GM19193 (cell line): ENCODE measurements around the gene FLRT2.

Experiments
- POLR2A ChIP-seq: IDR thresholded peaks from 4 replicates; pipeline ENCODE4 v1.6.1; 2011; ENCODE audit not compliant: insufficient read depth, insufficient read length; ENCODE audit errors: extremely low read depth

FLRT2 gene

GRCh38 chr14:85574853-85575616, 45.1 kb downstream of the FLRT2 start:
- no peak for TF ChIP-seq POLR2A

DNA sequence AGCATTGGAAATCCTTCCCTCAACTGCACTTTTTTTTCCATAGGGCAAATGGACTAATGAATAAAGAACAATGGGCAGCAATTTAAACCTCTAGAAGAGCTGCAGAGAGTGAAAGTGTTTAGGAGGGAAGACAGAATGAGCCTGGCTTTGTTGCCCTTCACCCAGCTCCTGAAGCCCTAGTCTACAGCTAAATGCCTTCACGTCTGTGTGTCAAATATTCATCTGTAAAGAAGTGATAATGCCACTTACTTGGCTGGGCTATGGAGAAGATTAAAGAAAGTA, 45.6 kb downstream of the FLRT2 start:
- no peak for TF ChIP-seq POLR2A

GRCh38 chr14:85576218-85576617, 46.3 kb downstream of the FLRT2 start:
- TF ChIP-seq POLR2A, result no peak

DNA sequence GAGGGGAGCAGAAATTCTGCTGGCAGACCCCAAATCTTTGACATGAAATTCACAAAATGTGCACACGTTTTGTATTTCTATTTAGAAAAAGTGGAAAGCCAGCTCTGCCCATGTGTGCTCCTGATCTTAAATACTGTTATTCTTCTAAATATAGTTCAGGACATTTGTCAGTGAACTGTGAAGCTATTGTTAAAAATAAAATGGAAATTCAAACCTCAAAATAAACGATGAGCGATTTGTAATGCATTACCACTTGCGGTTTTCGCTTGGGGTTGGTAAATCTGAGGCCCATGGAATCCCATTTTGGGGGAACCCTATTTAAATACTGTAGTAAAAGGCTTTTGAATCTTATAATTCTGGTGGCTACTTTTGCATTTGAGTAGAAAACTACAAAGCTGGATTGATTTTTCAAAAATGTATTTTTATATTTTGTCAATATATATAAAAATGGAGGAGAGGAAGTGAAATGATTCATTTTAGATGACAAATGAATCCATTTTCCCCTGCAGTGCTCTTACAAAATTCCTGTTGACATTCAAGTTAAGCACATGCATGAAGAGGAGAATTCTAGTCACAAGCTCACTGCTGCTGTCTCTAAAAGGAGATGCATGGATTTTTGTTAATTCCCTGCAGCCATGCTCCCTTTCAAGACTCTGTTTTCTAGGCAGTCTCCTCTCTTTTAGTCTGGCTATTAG, 47.1 kb downstream of the FLRT2 start:
- TF ChIP-seq POLR2A, result no peak

GRCh38 chr14:85577543-85578114, 47.7 kb downstream of the FLRT2 start:
- no peak for TF ChIP-seq POLR2A

DNA sequence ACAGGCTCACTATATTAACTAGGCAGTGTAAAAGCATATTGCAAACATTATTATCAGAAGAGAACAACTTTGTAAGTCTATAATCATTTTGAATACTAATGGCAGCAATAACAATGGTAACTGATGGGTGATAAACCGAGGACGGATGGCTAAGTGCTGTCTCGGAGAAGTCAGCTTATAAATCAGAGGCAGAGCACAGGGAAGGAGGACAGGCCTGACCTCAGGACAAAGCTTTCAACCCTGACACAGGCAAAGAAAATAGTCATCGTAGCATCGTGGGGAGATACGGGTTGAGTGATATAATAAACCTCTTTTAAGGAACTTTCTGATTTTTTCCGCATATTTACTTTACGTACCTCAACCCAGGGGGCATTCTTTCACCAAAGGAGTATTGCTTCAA, 48.4 kb downstream of the FLRT2 start:
- no peak for TF ChIP-seq POLR2A

DNA sequence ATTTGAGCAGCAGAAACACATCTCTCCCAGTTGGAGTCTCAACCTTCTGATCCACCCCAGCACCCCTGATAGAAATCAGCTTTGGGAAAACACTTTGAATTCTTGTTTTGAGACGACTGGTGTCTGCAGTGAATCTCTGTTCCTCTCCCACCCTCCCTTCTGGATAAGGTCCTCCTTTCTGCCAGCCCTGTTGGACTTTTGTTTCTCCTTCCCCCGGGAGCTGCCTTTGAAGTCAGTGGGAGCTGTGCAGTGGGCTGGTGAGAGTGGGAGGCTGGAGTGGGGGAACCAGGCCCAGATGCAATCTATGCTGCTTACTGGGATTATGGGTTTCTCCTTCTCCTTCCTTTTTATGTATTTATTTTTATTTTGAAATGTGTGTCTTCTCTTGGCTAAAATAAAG, 49.0 kb downstream of the FLRT2 start:
- TF ChIP-seq POLR2A, result no peak

GRCh38 chr14:85579942-85580341, 50.0 kb downstream of the FLRT2 start:
- no peak for TF ChIP-seq POLR2A

DNA sequence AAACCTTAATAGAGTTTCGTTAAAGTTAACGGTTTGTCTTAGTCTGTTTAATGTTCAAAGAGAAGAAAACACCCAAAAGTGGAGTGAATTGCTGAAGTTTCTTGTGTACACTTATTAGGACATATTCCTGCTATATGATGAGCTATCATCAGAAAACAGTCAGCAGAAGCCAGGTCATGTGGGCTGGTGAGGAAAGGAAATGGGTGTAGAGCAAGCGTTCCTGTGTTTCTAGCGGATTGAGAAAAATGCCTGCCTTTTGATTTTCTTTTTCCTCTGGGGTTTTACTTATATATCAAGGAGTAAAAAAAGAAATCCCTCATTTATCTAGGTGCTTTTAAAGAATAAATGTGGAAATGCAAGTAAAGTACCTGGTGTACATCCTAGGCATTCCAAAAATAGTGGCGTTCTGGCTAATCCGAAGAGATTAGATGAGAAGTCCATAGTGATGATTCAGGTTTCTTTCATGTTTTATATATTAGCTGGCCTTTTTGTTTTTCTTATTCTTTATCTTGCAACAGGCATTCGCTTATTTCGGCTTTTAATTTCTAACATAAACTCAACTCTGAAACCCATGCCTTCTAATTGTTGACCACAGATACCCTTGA, 50.7 kb downstream of the FLRT2 start:
- no peak for TF ChIP-seq POLR2A

DNA sequence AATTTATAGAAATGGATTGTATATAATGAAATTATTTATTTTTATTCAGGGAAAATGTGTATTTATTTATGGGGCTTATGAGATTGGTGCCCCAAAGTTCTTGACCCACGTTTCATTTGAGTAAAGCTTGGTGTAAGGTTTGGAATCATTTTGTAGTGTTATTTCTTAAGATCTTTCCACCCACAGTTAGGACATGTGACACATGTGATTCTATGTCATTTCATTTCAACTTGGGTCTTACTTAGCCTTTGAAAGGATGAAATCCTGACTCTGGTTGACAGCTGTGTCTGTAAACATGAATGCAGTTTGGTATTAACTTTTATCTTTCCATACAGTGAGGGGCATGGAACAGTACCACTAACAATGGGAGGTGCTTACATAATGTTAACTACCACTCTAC, 51.7 kb downstream of the FLRT2 start:
- no peak for TF ChIP-seq POLR2A

DNA sequence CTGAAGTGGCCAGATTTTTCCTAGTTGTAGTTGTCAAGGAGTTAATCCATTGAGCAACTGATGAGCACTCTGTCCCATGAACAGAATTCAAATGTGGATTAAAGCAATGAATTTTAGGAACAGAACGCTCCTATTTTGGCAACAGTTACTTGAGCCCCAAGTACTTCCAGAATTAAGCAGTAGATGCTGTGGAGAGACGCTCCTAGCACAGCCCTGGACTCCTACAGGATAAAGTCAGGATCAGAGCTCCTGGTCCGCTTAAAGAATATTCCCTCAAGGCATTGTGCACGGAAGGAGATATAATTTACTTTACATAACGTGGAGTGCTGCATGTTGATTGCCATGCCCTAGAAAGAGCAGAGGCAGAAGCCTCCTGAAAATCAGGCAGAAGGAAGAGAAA, 53.4 kb downstream of the FLRT2 start:
- no peak for TF ChIP-seq POLR2A

DNA sequence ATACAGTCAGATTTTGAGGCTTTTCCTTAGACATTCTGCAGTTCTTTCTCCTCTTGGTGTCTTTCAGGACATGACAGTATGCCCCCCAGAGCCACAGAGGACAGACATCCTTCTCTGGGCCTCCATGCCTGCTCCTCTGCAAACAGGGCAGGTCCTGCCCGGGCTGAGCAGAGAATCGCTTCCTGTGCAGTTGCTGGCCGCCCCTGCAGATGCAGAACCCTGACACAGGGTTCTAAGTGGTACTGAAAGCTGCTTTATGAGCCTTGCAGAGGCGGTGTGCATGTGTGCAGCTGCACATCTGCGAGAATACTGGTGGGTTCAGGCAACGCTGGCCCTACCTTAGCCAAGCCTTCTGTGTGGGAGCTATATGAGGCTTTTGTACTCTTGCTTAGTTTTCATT, 54.5 kb downstream of the FLRT2 start:
- TF ChIP-seq POLR2A, result no peak

- no peak for TF ChIP-seq POLR2A
These were observed 57.3 kb downstream of the FLRT2 start for GRCh38 chr14:85587151-85587711.

DNA sequence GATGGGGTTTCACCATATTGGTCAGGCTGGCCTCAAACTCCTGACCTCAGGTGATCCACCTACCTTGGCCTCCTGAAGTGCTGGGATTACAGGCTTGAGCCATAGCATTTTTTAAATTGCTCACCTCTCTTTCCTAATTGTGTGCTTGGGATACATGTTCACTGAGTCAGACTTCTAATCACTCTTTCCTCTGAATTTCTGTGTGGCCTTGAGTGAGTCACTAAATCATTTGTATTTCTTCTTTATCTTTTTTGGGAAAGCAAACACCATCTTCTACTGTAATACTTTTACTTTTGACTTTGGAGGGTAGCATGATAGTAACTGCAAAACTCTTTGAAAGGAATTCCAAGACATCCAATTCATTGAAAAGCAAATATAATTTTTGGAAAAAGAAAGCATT, 60.8 kb downstream of the FLRT2 start:
- no peak for TF ChIP-seq POLR2A

GRCh38 chr14:85594217-85594616, 64.3 kb downstream of the FLRT2 start:
- no peak for TF ChIP-seq POLR2A
